SU-DHL-6 (cell line): ENCODE measurements around the gene ZFHX3.

ENCODE experiments used
- H2AFZ ChIP-seq: fragments of 200-600 bp; sonication (generic); 2 replicates; pipeline ENCODE4 v1.6.1; 2014; ENCODE audit warnings: low read depth, mild to moderate bottlenecking, moderate library complexity, mixed read lengths, antibody characterized with exemption, low read length; ENCODE audit not compliant: severe bottlenecking
- H3F3A ChIP-seq: fragments of 200-600 bp; shearing (Covaris generic); 2 replicates; pipeline ENCODE4 v1.6.0; 2016; ENCODE audit warnings: antibody characterized with exemption, mild to moderate bottlenecking; ENCODE audit not compliant: insufficient read depth
- H3K27ac ChIP-seq: fragments of 200-600 bp; sonication (generic); 2 replicates; pipeline ENCODE4 v1.5.1; 2016; ENCODE audit warnings: low read depth, mild to moderate bottlenecking, low read length, moderate library complexity, mixed read lengths
- H3K27me3 ChIP-seq: fragments of 200-600 bp; sonication (generic), shearing (Covaris generic); 2 replicates; pipeline ENCODE4 v1.6.0; 2014; ENCODE audit warnings: mild to moderate bottlenecking, low read length
- H3K36me3 ChIP-seq: fragments of 200-600 bp; sonication (generic); 2 replicates; pipeline ENCODE4 v1.6.1; 2014; ENCODE audit warnings: mild to moderate bottlenecking, low read length, mixed read lengths
- H3K4me2 ChIP-seq: fragments of 300-600, 200-600 bp; shearing (Covaris generic), sonication (generic); 2 replicates; pipeline ENCODE4 v1.6.0; 2014; ENCODE audit warnings: low read length, low read depth, mild to moderate bottlenecking; ENCODE audit not compliant: poor library complexity, severe bottlenecking
- H3K4me3 ChIP-seq: fragments of 200-600 bp; sonication (generic); 2 replicates; pipeline ENCODE4 v1.5.1; 2014; ENCODE audit warnings: antibody characterized with exemption, low read length, mild to moderate bottlenecking, mixed read lengths; ENCODE audit not compliant: insufficient read depth, poor library complexity, severe bottlenecking
- H3K79me2 ChIP-seq: fragments of 200-600 bp; sonication (generic); 2 replicates; pipeline ENCODE4 v1.6.1; 2014; ENCODE audit warnings: mild to moderate bottlenecking, low read length, moderate library complexity; ENCODE audit not compliant: insufficient read depth
- H3K9ac ChIP-seq: fragments of 200-600 bp; sonication (generic); 2 replicates; pipeline ENCODE4 v1.7.0; 2014; ENCODE audit warnings: mild to moderate bottlenecking, low read length
- H3K9me2 ChIP-seq: fragments of 200-600 bp; sonication (generic); replicated peaks from 2 replicates; pipeline ENCODE4 v1.6.1; 2014; ENCODE audit warnings: low read length; ENCODE audit not compliant: insufficient read depth
- H3K9me3 ChIP-seq: fragments of 200-600 bp; sonication (generic); 2 replicates; pipeline ENCODE4 v1.6.1; 2014; ENCODE audit warnings: low read length, mixed read lengths; ENCODE audit not compliant: insufficient read depth
- H4K20me1 ChIP-seq: fragments of 200-600 bp; sonication (generic); 2 replicates; pipeline ENCODE4 v1.6.1; 2014; ENCODE audit warnings: low read depth, mild to moderate bottlenecking, antibody characterized with exemption, low read length, moderate library complexity, mixed read lengths
- EZH2phosphoT487 ChIP-seq: fragments of 200-600 bp; sonication (generic), shearing (Covaris generic); conservative IDR thresholded peaks from 2 replicates; pipeline ENCODE4 v1.6.1; 2018; ENCODE audit warnings: mild to moderate bottlenecking, antibody characterized with exemption, low read length, moderate library complexity, mixed read lengths
- TF ChIP-seq, protein P1 (sequence below): fragments of 200-600 bp; sonication (generic); IDR thresholded peaks from one replicate; pipeline ENCODE4 v1.5.1; 2017; ENCODE audit warnings: antibody characterized with exemption, mild to moderate bottlenecking, low read length, moderate library complexity; ENCODE audit not compliant: insufficient read depth, poor library complexity, severe bottlenecking

ZFHX3 gene

DNA sequence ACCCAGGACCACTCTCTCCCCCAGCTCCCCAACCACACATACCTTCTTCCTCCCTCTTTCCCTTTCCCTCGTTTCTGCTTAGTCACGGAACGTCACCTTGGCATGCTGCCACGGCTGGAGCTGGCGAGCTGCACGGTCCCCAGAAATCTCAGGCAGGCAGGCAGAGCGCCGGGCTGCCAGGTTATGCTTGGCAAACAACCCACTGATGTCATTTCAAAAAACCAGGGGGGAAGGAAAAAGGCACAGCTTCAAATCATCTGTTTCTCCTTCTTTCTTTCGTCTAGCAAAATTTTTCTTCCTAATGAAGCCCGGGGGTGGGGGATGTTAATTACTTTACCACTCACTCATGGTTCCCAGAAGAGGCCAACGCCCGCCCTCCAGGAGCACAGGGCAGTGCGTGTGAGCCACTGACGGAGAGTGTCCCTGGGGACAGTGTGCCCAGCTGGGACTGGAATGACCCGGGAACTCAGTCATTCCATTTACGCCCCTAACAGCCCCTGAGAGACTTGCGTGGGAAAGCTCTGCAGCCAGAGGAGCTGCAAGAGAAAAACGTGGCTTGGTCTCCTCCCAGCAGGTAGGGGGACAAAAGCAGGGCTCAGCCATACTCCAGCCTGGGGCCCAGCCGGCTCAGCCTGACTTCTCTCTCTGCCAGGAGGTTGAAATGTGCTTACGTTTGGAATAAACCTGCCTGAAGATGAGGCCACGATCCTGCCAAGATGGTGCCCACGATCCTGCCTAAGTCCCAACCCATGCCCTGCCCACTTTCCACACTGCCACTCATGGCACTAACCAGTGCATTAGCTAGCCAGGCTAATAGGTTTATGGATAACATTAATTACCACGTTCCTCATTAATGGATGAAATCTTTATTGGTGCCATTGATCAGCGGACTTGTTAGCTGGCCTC, 198.9 kb downstream of the ZFHX3 start:
- Histone ChIP-seq H3K27ac (no peak overlapping the region), H3K27me3 (no peaks in the 10 kb centered on the region), H3K9me2 (no peaks in the 10 kb centered on the region), H3K9ac (no peak overlapping the region), H3K4me3 (no peak overlapping the region), H3K4me2 (no peak overlapping the region), H2AFZ (no peak overlapping the region), H3K36me3 (no peaks in the 10 kb centered on the region), H3K79me2 (no peaks in the 10 kb centered on the region), H3K9me3 (no peaks in the 10 kb centered on the region), H4K20me1 (no peaks in the 10 kb centered on the region), H3F3A (no peaks in the 10 kb centered on the region)
- TF ChIP-seq, protein P1, sequence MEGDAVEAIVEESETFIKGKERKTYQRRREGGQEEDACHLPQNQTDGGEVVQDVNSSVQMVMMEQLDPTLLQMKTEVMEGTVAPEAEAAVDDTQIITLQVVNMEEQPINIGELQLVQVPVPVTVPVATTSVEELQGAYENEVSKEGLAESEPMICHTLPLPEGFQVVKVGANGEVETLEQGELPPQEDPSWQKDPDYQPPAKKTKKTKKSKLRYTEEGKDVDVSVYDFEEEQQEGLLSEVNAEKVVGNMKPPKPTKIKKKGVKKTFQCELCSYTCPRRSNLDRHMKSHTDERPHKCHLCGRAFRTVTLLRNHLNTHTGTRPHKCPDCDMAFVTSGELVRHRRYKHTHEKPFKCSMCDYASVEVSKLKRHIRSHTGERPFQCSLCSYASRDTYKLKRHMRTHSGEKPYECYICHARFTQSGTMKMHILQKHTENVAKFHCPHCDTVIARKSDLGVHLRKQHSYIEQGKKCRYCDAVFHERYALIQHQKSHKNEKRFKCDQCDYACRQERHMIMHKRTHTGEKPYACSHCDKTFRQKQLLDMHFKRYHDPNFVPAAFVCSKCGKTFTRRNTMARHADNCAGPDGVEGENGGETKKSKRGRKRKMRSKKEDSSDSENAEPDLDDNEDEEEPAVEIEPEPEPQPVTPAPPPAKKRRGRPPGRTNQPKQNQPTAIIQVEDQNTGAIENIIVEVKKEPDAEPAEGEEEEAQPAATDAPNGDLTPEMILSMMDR, result no peak

DNA sequence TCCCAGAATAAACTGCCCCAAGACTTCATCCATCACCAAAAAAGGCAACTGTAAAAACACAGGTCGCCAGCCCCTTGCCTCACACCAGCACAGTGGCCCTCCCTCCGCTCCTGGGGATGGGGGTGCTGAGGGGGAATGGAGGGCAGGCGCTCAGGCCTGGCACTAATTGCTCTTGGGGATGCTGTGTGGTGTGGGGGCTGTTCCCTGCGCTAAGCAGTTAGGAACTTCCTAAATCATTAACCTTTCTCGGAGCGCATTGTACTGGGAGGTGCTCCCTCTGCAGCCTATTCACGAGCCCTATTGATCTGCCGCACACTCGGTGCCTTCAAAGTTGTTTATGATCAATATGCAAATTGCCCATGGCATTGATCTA, 199.9 kb downstream of the ZFHX3 start:
- Histone ChIP-seq H3K9ac (no peak overlapping the region), H3K79me2 (no peaks in the 10 kb centered on the region), H3K4me2 (no peak overlapping the region), H3K27ac (no peak overlapping the region), H3K9me2 (no peaks in the 10 kb centered on the region), H3K36me3 (no peaks in the 10 kb centered on the region), H3K4me3 (no peak overlapping the region), H3F3A (no peaks in the 10 kb centered on the region), H3K27me3 (no peaks in the 10 kb centered on the region), H3K9me3 (no peaks in the 10 kb centered on the region), H2AFZ (no peak overlapping the region), H4K20me1 (no peaks in the 10 kb centered on the region)
- TF ChIP-seq, protein P1, result no peak
- no peak for TF ChIP-seq EZH2phosphoT487

DNA sequence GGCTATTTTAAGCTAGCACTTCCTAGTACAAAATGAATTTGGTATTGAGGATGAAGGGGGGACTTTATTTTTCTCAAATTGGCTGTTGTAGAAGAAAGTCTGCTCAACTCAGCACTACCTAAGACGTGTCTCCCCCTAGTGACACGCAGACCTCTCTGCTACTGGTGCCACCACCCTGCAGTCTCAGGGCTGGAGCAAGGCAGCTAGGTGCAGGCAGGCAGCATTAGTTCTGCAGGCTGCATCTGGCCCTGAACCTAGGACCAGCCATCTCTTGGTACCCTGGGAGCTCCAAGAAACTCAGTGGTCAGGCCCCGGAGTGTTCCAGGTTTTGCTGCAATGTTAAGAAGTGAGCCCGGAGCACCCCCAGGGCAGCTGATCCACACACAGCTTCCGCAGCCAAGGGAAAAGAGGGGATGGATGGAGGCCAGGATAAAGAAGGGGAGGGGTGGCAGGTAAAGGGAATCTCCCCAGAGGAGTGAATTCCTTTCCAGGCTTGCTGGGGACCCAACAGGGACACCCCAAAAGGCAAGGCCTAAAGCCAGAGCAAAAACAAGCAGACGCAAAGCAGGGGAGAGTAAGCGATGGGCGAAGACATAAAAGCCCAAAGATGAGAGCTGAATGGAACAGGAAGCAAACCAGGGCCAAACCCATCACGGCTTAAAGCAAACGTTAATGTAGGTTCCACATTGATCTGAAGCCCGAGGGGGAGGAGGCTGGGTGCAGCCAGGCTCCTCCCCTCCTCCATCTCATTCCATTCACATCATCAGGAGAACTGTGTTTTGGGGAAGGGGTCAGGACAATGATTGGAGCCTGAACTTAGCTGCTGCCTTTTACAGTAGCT, 200.5 kb downstream of the ZFHX3 start:
- Histone ChIP-seq H3K4me3 (no peak overlapping the region), H3K27ac (no peak overlapping the region), H3K4me2 (no peak overlapping the region), H3K9me3 (no peaks in the 10 kb centered on the region), H3K36me3 (no peaks in the 10 kb centered on the region), H3K9me2 (no peaks in the 10 kb centered on the region), H4K20me1 (no peaks in the 10 kb centered on the region), H3K9ac (no peak overlapping the region), H3F3A (no peaks in the 10 kb centered on the region), H3K27me3 (no peaks in the 10 kb centered on the region), H2AFZ (no peak overlapping the region), H3K79me2 (no peaks in the 10 kb centered on the region)
- TF ChIP-seq EZH2phosphoT487, result no peak
- TF ChIP-seq, protein P1, result peak; percentile 35
